HL-60 (cell line): ENCODE measurements around the gene CD247.

Experiments
- DNase-seq, 2 experiments: peaks; one replicate each; pipeline ENCODE4 v3.0.0-alpha.2; 2010 to 2020; ENCODE audit warnings: low read depth in 1 of 2, low spot score in 1 of 2
- H3K27ac ChIP-seq: fragments of 250-450 bp; sonication (Bioruptor Pico); replicated peaks from 2 replicates; pipeline ENCODE4 v1.5.1; 2020; ENCODE audit warnings: mild to moderate bottlenecking, moderate library complexity
- H3K27me3 ChIP-seq: fragments of 250-450 bp; sonication (Bioruptor Pico); 2 replicates; pipeline ENCODE4 v1.5.1; 2021; ENCODE audit warnings: mild to moderate bottlenecking, moderate library complexity; ENCODE audit not compliant: insufficient read depth, poor library complexity, severe bottlenecking
- H3K4me3 ChIP-seq: replicated peaks from 2 replicates; pipeline ENCODE4 v1.5.1; 2011; ENCODE audit warnings: mild to moderate bottlenecking, control low read depth, low read length; ENCODE audit not compliant: insufficient read depth
- GABPA ChIP-seq: IDR thresholded peaks from 2 replicates; pipeline ENCODE4 v1.6.1; 2012; ENCODE audit warnings: low read depth
- POLR2AphosphoS5 ChIP-seq: IDR thresholded peaks from 2 replicates; pipeline ENCODE4 v1.6.1; 2012; ENCODE audit warnings: low read depth
- SPI1 ChIP-seq: IDR thresholded peaks from 2 replicates; pipeline ENCODE4 v1.6.1; 2012; ENCODE audit warnings: low read depth, mild to moderate bottlenecking, borderline replicate concordance
- TF ChIP-seq, protein P1 (sequence below): IDR thresholded peaks from 2 replicates; pipeline ENCODE4 v1.6.1; 2012; ENCODE audit warnings: low read depth; ENCODE audit not compliant: insufficient replicate concordance
- TF ChIP-seq, protein P2 (sequence below): IDR thresholded peaks from one replicate; pipeline ENCODE4 v1.5.1; 2011; ENCODE audit warnings: low read length, control low read depth, inconsistent platforms; ENCODE audit not compliant: insufficient read depth

CD247 gene

DNA sequence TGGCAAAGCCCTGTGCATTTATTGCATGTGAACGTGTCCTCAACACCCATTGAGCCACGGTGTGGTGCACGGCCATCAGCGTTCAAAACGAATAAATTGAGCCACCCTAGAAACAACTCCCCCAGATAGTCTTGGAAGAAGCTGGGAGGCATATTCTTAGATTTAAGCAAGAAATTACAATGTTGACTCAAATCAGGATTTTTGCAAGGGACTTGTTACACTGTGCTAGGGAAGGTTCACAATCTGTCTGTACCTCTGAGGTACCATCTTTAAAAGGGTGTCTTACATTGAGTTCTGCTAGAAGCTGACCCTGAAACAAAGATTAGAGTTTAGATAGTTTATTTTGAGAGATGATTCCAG is 16.2 kb downstream of the CD247 start:
- TF ChIP-seq, protein P1, sequence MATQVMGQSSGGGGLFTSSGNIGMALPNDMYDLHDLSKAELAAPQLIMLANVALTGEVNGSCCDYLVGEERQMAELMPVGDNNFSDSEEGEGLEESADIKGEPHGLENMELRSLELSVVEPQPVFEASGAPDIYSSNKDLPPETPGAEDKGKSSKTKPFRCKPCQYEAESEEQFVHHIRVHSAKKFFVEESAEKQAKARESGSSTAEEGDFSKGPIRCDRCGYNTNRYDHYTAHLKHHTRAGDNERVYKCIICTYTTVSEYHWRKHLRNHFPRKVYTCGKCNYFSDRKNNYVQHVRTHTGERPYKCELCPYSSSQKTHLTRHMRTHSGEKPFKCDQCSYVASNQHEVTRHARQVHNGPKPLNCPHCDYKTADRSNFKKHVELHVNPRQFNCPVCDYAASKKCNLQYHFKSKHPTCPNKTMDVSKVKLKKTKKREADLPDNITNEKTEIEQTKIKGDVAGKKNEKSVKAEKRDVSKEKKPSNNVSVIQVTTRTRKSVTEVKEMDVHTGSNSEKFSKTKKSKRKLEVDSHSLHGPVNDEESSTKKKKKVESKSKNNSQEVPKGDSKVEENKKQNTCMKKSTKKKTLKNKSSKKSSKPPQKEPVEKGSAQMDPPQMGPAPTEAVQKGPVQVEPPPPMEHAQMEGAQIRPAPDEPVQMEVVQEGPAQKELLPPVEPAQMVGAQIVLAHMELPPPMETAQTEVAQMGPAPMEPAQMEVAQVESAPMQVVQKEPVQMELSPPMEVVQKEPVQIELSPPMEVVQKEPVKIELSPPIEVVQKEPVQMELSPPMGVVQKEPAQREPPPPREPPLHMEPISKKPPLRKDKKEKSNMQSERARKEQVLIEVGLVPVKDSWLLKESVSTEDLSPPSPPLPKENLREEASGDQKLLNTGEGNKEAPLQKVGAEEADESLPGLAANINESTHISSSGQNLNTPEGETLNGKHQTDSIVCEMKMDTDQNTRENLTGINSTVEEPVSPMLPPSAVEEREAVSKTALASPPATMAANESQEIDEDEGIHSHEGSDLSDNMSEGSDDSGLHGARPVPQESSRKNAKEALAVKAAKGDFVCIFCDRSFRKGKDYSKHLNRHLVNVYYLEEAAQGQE, result no peak
- TF ChIP-seq POLR2AphosphoS5 (no peak), GABPA (no peak), SPI1 (no peak)
- TF ChIP-seq, protein P2, sequence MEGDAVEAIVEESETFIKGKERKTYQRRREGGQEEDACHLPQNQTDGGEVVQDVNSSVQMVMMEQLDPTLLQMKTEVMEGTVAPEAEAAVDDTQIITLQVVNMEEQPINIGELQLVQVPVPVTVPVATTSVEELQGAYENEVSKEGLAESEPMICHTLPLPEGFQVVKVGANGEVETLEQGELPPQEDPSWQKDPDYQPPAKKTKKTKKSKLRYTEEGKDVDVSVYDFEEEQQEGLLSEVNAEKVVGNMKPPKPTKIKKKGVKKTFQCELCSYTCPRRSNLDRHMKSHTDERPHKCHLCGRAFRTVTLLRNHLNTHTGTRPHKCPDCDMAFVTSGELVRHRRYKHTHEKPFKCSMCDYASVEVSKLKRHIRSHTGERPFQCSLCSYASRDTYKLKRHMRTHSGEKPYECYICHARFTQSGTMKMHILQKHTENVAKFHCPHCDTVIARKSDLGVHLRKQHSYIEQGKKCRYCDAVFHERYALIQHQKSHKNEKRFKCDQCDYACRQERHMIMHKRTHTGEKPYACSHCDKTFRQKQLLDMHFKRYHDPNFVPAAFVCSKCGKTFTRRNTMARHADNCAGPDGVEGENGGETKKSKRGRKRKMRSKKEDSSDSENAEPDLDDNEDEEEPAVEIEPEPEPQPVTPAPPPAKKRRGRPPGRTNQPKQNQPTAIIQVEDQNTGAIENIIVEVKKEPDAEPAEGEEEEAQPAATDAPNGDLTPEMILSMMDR, result no peak
- no peak overlapping the region for H3K27ac ChIP-seq
- H3K4me3 ChIP-seq, result no peak overlapping the region
- no peak for DNase-seq
- no peaks in the 10 kb centered on the region for H3K27me3 ChIP-seq

DNA sequence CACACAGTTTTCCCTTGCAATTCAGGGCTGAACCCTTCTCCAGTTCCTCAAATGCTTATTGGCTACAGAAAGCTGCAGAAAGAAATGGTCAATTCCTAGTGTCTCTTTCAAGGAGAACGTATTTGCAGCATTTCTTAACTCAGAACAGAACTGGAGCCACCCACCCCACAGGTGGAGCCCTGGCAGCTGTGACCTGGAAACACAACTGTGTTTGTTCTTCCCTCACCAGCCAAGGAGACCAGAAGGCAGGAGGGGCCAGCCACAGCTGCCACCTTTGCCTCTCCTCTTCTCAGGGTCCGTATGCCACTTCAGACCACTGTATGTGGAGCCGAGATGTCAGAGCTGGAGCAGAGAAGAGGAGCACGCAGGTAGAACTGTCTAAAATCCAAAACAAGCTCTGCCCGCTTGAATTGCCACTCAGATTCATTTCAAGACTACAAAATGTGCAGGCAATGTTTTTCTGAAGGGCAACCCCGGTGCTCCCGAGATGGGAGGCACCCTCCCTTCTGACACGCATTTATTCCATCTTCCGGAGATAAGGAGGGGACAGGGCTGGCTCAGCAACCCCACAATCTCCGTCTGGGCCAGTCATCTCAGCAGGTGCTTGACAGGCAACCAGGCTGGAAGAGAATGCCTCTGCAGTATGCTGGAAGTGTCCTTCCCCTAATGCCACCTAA is 16.7 kb downstream of the CD247 start:
- DNase-seq, result no peak
- TF ChIP-seq, protein P1, result no peak
- TF ChIP-seq, protein P2, result no peak
- no peak for TF ChIP-seq POLR2AphosphoS5
- H3K27me3 ChIP-seq, result no peaks in the 10 kb centered on the region
- H3K4me3 ChIP-seq, result no peak overlapping the region
- H3K27ac ChIP-seq, result no peak overlapping the region

DNA sequence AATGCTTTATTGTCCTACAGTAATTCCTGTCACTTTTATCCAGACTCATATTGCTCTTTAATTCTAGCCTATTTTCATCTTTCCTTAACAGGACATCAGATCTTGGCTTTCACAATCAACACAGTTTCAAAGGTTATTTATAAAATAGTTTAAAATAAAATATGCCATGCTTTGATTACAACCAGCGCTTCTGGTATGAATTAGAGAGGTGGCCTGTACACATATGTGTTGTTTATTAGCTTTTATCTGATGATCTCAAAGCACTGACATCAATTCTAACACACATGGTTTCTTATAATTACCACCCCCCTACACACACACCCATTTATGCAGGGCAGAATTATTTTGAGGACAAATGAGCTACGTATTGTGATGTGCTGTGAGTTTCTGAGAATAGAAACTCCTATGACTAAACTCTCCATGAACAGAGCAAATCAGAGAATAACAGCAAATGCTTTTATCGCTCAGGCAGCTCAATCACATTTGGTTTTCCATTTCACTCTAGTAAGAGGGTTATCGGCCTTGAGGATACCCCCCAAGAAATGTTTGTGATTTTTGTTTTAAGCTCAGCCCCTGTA is 18.0 kb downstream of the CD247 start:
- H3K4me3 ChIP-seq, result no peak overlapping the region
- H3K27me3 ChIP-seq, result peaks cover 8% of the 10 kb centered on the region
- no peak overlapping the region for H3K27ac ChIP-seq
- DNase-seq, result no peak
- TF ChIP-seq SPI1 (no peak), GABPA (no peak), POLR2AphosphoS5 (no peak)
- TF ChIP-seq, protein P1, result no peak
- TF ChIP-seq, protein P2, result no peak
